Endothelial cell of umbilical vein (primary cell): ENCODE measurements around the gene SPRY1.

Source experiments
- EZH2 ChIP-seq: IDR thresholded peaks from 2 replicates; pipeline ENCODE4 v1.6.1; 2012; ENCODE audit warnings: borderline replicate concordance, low read depth, mild to moderate bottlenecking, moderate library complexity, low read length, inconsistent platforms; ENCODE audit not compliant: severe bottlenecking
- FOS ChIP-seq: IDR thresholded peaks from 2 replicates; pipeline ENCODE4 v1.6.1; 2011; ENCODE audit warnings: mild to moderate bottlenecking, low read length, moderate library complexity, borderline replicate concordance; ENCODE audit not compliant: insufficient read depth
- GATA2 ChIP-seq: IDR thresholded peaks from 2 replicates; pipeline ENCODE4 v1.7.0; 2011; ENCODE audit warnings: low read depth, mild to moderate bottlenecking, moderate library complexity, mixed read lengths, low read length; ENCODE audit not compliant: insufficient read length, insufficient read depth
- JUN ChIP-seq: IDR thresholded peaks from 2 replicates; pipeline ENCODE4 v1.6.1; 2011; ENCODE audit warnings: borderline replicate concordance, low read depth; ENCODE audit not compliant: insufficient read length, insufficient read depth
- POLR2A ChIP-seq: IDR thresholded peaks from 2 replicates; pipeline ENCODE4 v1.6.1; 2012; ENCODE audit warnings: low read depth, mild to moderate bottlenecking, control low read depth, low read length
- POLR2AphosphoS5 ChIP-seq: IDR thresholded peaks from 2 replicates; pipeline ENCODE4 v1.6.1; 2012; ENCODE audit warnings: low read depth, mild to moderate bottlenecking, control low read depth, low read length, moderate library complexity; ENCODE audit not compliant: insufficient read depth
- TF ChIP-seq, protein P1 (sequence below), 2 donors: IDR thresholded peaks; 1 replicate in 1 of 2; 2 replicates in 1 of 2; pipeline ENCODE4 v1.5.1; 2011; ENCODE audit warnings: low read length in 2 of 2, mild to moderate bottlenecking in 2 of 2, moderate library complexity in 2 of 2, control low read depth in 1 of 2, inconsistent platforms in 1 of 2, low read depth in 1 of 2; ENCODE audit not compliant: insufficient read depth in 1 of 2; ENCODE audit errors: extremely low read depth in 1 of 2
- TF ChIP-seq, protein P2 (sequence below): IDR thresholded peaks from 2 replicates; pipeline ENCODE4 v1.6.1; 2011; ENCODE audit not compliant: insufficient read depth, insufficient read length

DNA sequence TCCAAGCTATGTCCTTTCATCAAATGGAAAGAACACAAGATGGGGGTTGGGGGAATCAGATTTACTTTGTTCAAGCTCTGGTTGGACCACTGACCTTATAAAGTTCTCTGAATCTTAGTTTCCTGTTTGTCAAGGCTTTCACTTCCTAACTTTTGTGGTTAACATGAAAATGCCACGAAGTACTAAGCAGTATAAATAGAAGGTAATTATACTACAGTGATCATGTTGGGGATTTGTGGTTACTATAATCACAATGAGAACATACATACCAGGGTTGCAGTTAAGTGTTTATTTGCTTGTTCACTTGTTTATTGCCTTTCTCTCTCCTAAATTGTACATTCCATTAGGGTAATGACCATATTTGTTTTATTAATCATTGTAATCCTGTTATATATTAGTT lies 53.2 kb downstream of the SPRY1 start:
- TF ChIP-seq, protein P1, sequence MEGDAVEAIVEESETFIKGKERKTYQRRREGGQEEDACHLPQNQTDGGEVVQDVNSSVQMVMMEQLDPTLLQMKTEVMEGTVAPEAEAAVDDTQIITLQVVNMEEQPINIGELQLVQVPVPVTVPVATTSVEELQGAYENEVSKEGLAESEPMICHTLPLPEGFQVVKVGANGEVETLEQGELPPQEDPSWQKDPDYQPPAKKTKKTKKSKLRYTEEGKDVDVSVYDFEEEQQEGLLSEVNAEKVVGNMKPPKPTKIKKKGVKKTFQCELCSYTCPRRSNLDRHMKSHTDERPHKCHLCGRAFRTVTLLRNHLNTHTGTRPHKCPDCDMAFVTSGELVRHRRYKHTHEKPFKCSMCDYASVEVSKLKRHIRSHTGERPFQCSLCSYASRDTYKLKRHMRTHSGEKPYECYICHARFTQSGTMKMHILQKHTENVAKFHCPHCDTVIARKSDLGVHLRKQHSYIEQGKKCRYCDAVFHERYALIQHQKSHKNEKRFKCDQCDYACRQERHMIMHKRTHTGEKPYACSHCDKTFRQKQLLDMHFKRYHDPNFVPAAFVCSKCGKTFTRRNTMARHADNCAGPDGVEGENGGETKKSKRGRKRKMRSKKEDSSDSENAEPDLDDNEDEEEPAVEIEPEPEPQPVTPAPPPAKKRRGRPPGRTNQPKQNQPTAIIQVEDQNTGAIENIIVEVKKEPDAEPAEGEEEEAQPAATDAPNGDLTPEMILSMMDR (IDR thresholded peaks at IDR 0.05; ENCODE audit: extremely low read depth in 1 of 2, insufficient read depth in 1 of 2, low read depth in 1 of 2, low read length in 2 of 2) = no peak
- TF ChIP-seq POLR2A (no peak), POLR2AphosphoS5 (peak; percentile 27), EZH2 (no peak), JUN (no peak), GATA2 (no peak), FOS (no peak)
- TF ChIP-seq, protein P2, sequence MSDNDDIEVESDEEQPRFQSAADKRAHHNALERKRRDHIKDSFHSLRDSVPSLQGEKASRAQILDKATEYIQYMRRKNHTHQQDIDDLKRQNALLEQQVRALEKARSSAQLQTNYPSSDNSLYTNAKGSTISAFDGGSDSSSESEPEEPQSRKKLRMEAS = no peak
